Peyer's patch (tissue), 4 donors: ENCODE data around the gene DPH2. TPM values are rescaled to one million over a fixed set of nuclear protein-coding genes. Genes with fewer than 3 reads are reported as not detected.

Experiments
- DNase-seq, 3 donors: peaks; one replicate each; pipeline ENCODE4 v3.0.0-alpha.2; 2017 to 2019
- H3K27ac ChIP-seq, 4 donors: fragments of 200-600 bp; sonication (generic); one replicate each; pipeline ENCODE4 v1.5.1; 2016 to 2019
- H3K27me3 ChIP-seq, 2 donors: fragments of 200-600 bp; sonication (generic); one replicate each; pipeline ENCODE4 v1.5.1; 2019
- H3K36me3 ChIP-seq, 3 donors: fragments of 200-600 bp; sonication (generic); one replicate each; pipeline ENCODE4 v1.5.1; 2016 to 2019
- H3K4me1 ChIP-seq, 4 donors: fragments of 200-600 bp; sonication (generic); one replicate each; pipeline ENCODE4 v1.5.1; 2016 to 2019
- H3K4me3 ChIP-seq, 4 donors: fragments of 200-600 bp; sonication (generic); 1 replicate in 3 of 4; 2 replicates in 1 of 4; pipeline ENCODE4 v1.5.1; 2016 to 2019; ENCODE audit warnings: mild to moderate bottlenecking in 1 of 4
- H3K9me3 ChIP-seq, 4 donors: fragments of 200-600 bp; sonication (generic); one replicate each; pipeline ENCODE4 v1.5.1; 2016 to 2019; ENCODE audit warnings: mild to moderate bottlenecking in 1 of 4
- POLR2A ChIP-seq, 2 donors: fragments of 450-650 bp; IDR thresholded peaks; one replicate each; pipeline ENCODE4 v1.5.1; 2017; ENCODE audit warnings: antibody characterized with exemption in 2 of 2, mild to moderate bottlenecking in 2 of 2, moderate library complexity in 2 of 2
- total RNA-seq, 4 donors: library from RNA; depleted of rRNA; stranded (reverse); fragments of >200 nt; gene quantifications; one replicate each; pipeline ENCODE4 v1.1.0, GENCODE V29; 2016
- TF ChIP-seq, protein P1 (sequence below), 6 experiments: fragments of 450-650 bp in 4 of 6; fragments of 200-600 bp in 2 of 6; sonication (generic) in 1 of 6; IDR thresholded peaks; one replicate each; pipeline ENCODE4 v1.5.1; 2017 to 2019; ENCODE audit warnings: antibody characterized with exemption in 6 of 6, mild to moderate bottlenecking in 3 of 6, moderate library complexity in 1 of 6

DPH2 gene
- total RNA-seq, 4 donors from 2014 or later, result 16.6 to 106 (median 38.6) TPM

DNA sequence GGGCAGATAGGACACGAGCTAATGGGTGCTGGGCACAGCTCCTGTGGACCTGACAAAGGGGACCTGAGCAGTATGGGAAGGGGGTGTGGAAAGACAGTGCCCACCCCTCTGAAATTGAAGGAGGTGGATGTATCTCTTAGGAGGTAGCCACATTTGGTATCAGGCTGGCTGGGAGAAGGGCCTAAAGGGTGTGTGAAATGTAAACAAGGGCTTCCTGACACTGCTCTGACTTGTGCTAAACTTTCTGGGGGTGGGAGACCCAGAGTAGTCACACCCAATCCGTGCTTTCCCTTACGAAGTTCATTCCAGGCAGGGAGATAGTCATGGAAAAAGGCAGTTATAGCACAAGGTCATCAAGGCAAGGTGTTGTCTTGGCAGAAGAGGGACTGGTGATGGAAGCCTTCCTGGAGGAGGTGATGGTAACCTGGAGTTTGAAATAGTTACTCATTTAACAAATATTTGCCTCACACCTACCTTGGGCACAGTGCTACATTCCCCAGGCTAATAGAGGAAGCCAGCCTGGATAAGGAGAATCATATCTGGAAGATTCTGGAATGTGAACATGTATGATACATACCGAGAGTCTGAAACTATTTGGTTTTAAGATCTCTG is 16.3 kb downstream of the DPH2 start:
- H3K36me3 ChIP-seq, result no peaks in the 10 kb centered on the region
- H3K4me3 ChIP-seq, result no peak overlapping the region
- DNase-seq, result no peak
- H3K9me3 ChIP-seq, result no peaks in the 10 kb centered on the region
- no peak for TF ChIP-seq POLR2A (IDR thresholded peaks at IDR 0.05)
- TF ChIP-seq, protein P1, sequence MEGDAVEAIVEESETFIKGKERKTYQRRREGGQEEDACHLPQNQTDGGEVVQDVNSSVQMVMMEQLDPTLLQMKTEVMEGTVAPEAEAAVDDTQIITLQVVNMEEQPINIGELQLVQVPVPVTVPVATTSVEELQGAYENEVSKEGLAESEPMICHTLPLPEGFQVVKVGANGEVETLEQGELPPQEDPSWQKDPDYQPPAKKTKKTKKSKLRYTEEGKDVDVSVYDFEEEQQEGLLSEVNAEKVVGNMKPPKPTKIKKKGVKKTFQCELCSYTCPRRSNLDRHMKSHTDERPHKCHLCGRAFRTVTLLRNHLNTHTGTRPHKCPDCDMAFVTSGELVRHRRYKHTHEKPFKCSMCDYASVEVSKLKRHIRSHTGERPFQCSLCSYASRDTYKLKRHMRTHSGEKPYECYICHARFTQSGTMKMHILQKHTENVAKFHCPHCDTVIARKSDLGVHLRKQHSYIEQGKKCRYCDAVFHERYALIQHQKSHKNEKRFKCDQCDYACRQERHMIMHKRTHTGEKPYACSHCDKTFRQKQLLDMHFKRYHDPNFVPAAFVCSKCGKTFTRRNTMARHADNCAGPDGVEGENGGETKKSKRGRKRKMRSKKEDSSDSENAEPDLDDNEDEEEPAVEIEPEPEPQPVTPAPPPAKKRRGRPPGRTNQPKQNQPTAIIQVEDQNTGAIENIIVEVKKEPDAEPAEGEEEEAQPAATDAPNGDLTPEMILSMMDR (IDR thresholded peaks at IDR 0.05), result no peak
- no peaks in the 10 kb centered on the region for H3K27me3 ChIP-seq
- no peak overlapping the region for H3K27ac ChIP-seq
- peaks cover 0 to 12% (median 0%) of the 10 kb centered on the region in 4 donors for H3K4me1 ChIP-seq

DNA sequence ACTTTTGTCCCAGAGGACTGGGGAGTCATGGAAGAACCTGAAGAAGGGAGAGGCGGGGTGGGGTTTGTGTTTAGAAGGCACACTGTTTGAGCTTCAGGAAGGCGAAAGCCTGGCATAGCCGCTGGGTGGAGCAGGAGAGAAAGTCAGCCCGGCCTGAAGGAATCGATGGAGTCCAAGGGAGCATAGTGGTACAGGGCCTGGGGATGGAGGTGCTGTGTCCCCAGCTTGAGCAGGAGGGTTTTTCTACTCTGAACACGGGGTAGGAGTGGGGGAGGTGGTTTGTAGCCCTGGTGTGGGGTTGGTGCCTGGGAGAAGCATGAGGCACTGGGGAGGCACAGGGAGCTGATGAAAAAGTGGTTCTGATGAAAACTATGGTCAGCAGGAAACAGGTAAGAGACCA is 16.9 kb downstream of the DPH2 start:
- TF ChIP-seq, protein P1 (IDR thresholded peaks at IDR 0.05), result peak in 3 of 6 experiments; percentile 20 to 32 (median 21)
- no peak for TF ChIP-seq POLR2A (IDR thresholded peaks at IDR 0.05)
- DNase-seq, result no peak
- no peak overlapping the region for H3K27ac ChIP-seq
- no peaks in the 10 kb centered on the region for H3K27me3 ChIP-seq
- no peaks in the 10 kb centered on the region for H3K9me3 ChIP-seq
- H3K36me3 ChIP-seq, result no peaks in the 10 kb centered on the region
- H3K4me1 ChIP-seq, result peaks cover 0 to 8% (median 0%) of the 10 kb centered on the region in 4 donors
- no peak overlapping the region for H3K4me3 ChIP-seq

DNA sequence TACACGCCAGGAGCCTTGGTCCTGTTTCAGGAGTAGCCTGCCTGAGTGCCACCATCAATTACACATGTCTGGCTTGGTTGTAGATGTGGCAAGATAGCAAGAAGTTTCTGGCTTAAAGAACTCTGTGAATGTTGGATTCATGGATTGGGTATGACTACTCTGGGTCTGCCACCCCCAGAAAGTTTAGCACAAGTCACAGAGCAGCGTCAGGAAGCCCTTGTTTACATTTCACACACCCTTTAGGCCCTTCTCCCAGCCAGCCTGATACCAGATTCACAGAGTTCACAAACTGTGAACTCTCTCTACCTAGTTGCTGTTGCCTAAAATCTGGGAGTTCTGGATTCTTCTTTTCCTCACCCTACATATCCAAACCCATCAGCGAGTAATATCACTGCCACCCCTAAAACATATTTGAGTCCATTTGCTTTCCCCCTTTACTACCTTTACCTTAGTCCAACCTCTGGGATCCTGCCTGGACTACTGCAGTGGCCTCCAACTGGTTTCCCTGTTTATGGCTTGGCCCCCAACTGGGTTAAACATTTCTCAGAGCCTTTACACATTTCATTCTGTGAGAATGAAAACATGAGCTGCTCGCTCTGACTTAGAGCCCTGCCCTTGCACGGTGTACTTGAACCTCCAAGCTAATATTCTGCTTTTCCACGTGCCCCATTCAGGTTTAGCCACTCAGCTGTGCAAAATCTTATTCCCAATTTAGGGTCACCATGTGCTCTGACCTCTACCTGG is 17.5 kb downstream of the DPH2 start:
- H3K27ac ChIP-seq, result no peak overlapping the region

DNA sequence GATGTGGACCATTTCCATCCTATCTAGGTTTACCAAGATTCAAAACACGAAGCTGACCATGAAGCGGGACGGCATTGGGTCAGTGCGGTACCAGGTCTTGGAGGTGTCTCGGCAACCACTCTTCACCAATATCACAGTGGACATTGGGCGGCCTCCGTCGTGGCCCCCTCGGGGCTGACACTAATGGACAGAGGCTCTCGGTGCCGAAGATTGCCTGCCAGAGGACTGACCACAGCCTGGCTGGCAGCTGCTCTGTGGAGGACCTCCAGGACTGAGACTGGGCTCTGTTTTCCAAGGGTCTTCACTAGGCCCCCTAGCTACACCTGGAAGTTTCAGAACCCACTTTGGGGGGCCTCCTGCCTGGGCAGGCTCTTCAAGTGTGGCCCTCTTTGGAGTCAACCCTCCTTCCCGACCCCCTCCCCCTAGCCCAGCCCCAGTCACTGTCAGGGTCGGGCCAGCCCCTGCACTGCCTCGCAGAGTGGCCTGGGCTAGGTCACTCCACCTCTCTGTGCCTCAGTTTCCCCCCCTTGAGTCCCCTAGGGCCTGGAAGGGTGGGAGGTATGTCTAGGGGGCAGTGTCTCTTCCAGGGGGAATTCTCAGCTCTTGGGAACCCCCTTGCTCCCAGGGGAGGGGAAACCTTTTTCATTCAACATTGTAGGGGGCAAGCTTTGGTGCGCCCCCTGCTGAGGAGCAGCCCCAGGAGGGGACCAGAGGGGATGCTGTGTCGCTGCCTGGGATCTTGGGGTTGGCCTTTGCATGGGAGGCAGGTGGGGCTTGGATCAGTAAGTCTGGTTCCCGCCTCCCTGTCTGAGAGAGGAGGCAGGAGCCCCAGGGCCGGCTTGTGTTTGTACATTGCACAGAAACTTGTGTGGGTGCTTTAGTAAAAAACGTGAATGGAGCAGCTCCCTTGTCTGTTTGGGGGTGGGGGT is 20.7 kb downstream of the DPH2 start:
- no peak for TF ChIP-seq POLR2A (IDR thresholded peaks at IDR 0.05)
- TF ChIP-seq, protein P1 (IDR thresholded peaks at IDR 0.05), result no peak
- no peak for DNase-seq
- Histone ChIP-seq H3K27ac (peak overlapping the region; percentile 61 to 82 (median 77)), H3K9me3 (no peaks in the 10 kb centered on the region), H3K36me3 (no peaks in the 10 kb centered on the region), H3K4me3 (peak overlapping the region; percentile 52 to 81 (median 60)), H3K27me3 (no peaks in the 10 kb centered on the region), H3K4me1 (peaks cover 0 to 17% (median 4%) of the 10 kb centered on the region in 4 donors)

More for the DNA sequence above, 17.5 kb downstream of the DPH2 start:
- H3K36me3 ChIP-seq, result no peaks in the 10 kb centered on the region
- no peaks in the 10 kb centered on the region for H3K9me3 ChIP-seq
- H3K27me3 ChIP-seq, result no peaks in the 10 kb centered on the region
- peaks cover 0 to 14% (median 3%) of the 10 kb centered on the region in 4 donors for H3K4me1 ChIP-seq
- no peak for TF ChIP-seq POLR2A (IDR thresholded peaks at IDR 0.05)
- TF ChIP-seq, protein P1 (IDR thresholded peaks at IDR 0.05), result no peak
- no peak for DNase-seq
- H3K4me3 ChIP-seq, result no peak overlapping the region

DNA sequence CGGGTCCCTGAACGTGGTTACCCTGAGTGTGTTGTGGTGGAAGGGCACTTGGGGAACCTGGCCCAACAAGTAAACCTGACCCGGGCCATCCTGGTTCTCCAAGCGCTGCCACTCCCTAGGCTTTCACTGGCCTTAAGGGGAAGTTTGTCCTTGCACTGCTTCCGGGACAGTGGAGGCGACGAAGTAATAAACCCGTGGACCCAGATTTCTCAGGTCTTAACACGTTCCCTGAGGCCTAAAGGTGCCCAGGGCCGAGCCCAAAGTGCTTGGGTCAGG is 21.3 kb downstream of the DPH2 start:
- Histone ChIP-seq H3K36me3 (no peaks in the 10 kb centered on the region), H3K4me3 (peak overlapping the region; percentile 52 to 81 (median 60)), H3K27ac (peak overlapping the region; percentile 61 to 82 (median 77)), H3K27me3 (no peaks in the 10 kb centered on the region), H3K9me3 (no peaks in the 10 kb centered on the region), H3K4me1 (peaks cover 0 to 17% (median 4%) of the 10 kb centered on the region in 4 donors)
- TF ChIP-seq, protein P1 (IDR thresholded peaks at IDR 0.05), result no peak
- peak in 1 of 2 donors; percentile 31 for TF ChIP-seq POLR2A (IDR thresholded peaks at IDR 0.05)
- no peak for DNase-seq
